HS-5 (cell line): ENCODE results near the gene EDAR.

Experiments
- DNase-seq: peaks from one replicate; pipeline ENCODE4 v3.0.0-alpha.2; 2012; ENCODE audit warnings: low read depth

Gene EDAR

DNA sequence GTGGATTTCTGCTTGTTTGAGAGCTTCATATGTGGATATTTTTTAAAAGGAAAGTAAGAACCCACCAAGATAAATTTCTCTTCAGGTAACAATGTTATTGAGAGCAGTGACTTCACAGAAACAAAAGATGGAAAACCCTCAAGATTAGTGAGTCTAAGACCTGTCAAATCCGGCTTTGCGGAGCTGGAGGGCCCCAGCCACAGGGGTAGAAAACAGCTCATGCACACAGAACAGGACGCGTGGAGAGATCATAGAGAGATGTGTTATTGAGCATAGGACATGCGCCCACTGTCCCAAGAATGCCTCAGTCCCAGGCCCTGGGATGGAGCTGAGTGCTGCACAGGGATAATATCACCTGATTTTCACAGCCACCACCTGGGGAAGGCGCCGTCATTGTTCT, 21.3 kb downstream of the EDAR start:
- no peak for DNase-seq

GRCh38 chr2:108965540-108966289, 23.3 kb downstream of the EDAR start:
- no peak for DNase-seq

DNA sequence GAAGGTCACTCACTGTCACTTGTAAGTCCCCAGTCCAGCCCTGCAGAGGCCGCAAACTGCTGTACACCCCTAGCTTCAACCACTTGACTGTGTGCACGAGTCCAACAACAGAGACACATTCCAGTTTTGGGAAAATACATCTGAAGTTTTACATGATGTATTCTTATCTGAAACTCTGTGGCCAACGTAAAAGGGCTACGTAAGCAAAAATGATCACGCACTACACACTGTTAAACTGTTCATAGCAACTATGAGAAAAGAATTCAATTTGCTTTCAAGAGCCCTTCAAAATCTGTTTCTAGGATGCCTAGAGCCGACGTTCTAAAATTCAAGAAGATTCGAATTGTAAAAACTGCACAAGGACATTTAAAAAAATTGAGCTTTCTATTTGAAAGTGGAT, 26.0 kb downstream of the EDAR start:
- no peak for DNase-seq

DNA sequence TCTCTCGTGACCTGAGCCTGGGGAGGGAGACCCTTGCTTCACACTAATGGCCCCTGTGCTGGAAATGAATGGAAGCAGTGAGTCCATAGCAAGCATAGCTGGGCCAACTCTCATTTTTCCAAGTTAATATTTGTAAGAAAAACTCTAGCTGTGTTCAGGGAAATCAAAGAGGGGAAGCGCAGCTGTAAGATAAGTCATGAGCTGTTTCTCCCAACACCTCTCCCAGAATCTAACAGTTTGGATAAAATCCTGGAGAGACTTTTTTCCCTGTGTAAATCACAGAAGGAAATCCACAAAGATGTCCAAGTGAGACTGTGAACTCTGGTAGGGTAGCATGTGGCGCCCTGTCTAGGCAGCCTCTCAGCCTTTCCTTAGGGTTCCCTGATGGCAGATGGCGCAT, 27.2 kb downstream of the EDAR start:
- no peak for DNase-seq

DNA sequence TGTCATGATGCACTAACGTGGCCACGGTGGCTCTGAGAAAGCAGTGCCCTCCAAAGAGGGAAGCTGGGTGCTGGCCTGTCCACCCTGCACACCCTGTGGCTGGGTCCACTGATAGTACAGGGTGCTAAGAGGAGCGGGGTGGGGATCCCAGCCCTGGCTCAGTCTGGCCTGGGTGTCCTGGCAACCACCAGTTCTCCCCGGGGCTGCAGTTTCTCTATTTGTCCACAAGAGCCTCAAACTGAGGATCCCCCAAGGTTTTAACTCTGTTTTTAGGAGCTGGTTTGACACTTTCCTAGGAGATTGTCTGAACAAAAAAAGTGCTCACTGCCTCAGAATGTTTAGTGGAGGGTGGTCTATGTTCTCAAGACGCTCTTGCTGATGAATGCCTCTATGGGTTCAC, 29.0 kb downstream of the EDAR start:
- no peak for DNase-seq

DNA sequence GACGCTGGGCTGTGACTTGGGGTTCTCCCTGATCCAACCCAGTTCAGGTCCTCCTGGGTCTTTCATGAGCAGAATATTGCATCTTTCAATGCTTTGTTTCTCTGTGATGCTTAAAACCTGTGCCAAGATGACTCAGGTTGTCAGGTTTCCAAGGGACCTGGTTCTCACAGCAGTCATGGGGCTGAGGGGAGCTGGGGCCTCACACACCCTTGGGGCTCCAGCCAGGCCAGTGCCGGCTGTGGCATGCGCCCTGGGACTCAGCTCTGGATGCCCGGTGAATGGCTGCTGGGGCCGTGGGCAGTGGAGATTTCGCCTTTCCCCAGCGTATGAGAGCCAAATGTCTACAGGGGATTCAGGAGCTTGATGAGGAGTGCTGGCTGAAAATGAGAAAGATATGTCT, 29.6 kb downstream of the EDAR start:
- DNase-seq, result no peak

GRCh38 chr2:108958632-108959341, 30.2 kb downstream of the EDAR start:
- DNase-seq, result no peak

DNA sequence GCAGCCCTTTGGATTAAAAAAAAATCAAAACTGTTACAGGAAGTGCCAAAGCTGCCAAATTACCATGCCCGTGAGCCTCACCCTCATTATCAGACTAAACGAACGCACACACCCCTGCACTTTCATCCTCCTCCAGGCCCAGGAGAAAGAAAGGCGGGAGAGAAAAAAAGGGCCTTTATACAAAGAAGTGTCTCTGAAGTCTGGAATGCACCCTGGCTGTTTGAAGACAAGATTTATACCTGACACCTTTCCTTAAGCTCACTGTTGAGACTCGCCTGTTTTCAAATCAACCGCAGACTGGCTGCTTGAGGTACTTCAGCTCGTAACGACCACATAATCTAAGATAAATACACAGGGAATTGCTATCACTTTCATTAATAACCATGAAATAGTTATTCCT, 31.0 kb downstream of the EDAR start:
- DNase-seq, result no peak

DNA sequence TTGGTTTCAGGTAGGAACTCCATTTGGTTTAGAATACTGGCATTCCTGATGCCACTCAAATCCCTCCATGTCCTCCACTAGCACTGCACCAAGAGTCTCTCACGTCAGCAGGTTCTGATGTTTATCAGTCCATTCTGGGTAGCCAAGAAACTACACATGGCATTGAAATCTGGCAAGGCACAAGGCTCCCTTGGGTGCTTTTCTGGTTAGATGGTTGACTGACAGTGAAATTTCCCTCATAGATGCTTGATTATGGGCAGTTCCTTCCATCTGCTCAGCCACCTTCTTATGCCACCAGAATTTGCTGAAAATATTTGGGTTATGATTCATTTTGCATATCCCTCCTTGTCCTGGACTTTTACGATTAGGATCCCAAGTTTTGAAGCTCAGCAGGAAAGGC, 32.6 kb downstream of the EDAR start:
- DNase-seq, result no peak

GRCh38 chr2:108950369-108951135, 38.5 kb downstream of the EDAR start:
- no peak for DNase-seq

GRCh38 chr2:108949316-108950239, 39.4 kb downstream of the EDAR start:
- DNase-seq, result no peak

DNA sequence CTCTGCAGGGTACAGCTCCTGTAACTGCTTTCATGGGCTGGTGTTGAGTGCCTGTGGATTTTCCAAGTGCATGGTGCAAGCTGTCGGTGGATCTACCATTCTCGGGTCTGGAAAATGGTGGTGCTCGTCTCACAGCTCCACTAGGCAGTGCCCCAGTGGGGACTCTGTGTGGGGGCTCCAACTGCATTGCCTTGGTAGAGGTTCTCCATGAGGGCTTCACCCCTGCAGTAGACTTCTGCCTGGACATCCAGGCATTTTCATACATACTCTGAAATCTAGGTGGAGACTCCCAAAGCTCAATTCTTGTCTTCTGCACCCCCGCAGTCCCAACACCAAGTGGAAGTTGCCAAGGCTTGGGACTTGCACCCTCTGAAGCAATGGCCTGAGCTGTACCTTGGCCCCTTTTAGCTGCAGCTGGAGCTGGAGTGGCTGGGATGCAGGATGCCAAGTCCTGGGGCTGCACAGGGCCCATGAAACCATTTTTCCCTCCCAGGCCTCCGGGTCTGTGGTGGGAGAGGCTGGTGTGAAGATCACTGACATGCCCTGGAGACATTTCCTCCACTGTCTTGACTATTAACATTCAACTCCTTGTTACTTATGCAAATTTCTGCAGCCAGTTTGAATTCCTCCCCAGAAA, 41.6 kb downstream of the EDAR start:
- DNase-seq, result no peak

GRCh38 chr2:108946442-108946841, 42.6 kb downstream of the EDAR start:
- no peak for DNase-seq

DNA sequence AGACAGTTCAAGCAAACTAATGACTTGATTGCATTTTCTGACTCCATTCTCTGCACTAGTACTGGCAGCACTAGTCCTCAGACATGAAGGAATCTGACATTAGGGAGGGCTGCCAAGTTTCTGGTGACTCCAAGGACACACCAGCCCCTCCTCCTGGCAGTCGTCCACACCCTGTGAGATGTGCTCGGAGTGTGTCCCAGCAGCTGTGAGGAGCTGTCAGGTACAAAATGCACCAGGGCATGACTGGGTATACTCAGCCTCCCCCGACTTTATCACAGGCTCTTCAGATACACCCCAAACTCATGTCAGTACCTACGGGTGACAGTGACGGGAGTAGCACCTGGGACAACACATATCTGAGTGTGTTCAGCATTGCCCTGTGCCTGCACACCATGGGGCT, 43.1 kb downstream of the EDAR start:
- DNase-seq, result no peak

GRCh38 chr2:108944601-108945331, 44.3 kb downstream of the EDAR start:
- no peak for DNase-seq

- no peak for DNase-seq
Observed at GRCh38 chr2:108943751-108944150, 45.3 kb downstream of the EDAR start.

GRCh38 chr2:108942888-108943287, 46.1 kb downstream of the EDAR start:
- DNase-seq, result no peak

- DNase-seq, result no peak
Observed at GRCh38 chr2:108942231-108942825, 46.7 kb downstream of the EDAR start.

GRCh38 chr2:108941767-108942166, 47.3 kb downstream of the EDAR start:
- DNase-seq, result no peak

DNA sequence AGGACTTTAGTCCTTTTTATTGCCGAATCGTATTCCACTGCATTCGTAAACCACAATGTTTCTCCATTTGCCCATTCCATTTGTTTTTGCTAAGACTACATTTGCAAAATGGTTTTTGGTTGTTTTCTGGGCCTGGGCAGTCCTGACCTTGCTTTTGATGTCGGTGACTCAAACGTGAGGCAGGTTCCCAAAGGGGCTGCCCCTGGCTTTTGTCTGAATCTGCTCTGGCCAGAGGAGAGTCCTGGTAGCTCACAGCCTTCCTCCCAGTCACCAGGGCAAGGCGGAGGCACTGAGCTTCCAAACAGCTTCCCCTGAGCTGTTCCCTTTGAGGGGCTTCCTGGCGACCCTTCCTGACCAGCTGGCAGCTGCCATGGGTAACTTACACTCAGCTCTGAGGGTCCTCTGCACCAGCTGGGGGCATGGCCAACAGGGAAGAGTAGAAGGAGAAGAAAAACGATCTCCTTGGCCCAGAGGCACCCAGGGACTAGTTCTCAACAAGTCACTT, 47.8 kb downstream of the EDAR start:
- DNase-seq, result no peak
